ENCODE data around the gene CDK5RAP3.

CDK5RAP3 gene

GRCh38 chr17:48023400-48024148 is 52.7 kb downstream of the CDK5RAP3 start (continued):
- peak; percentile 89 for TF ChIP-seq SCRT2 (tag by site-specific recombination; IDR thresholded peaks at IDR 0.05)
- peak; percentile 87 for TF ChIP-seq ZBTB20 (tag by site-specific recombination; IDR thresholded peaks at IDR 0.05)
- peak; percentile 50; the same call in 1 of the 2 replicates for TF ChIP-seq ZNF24 (tag by site-specific recombination; IDR thresholded peaks at IDR 0.05)
- peak; percentile 90 for TF ChIP-seq GLIS2 (tag by site-specific recombination; IDR thresholded peaks at IDR 0.05)
- no peak for TF ChIP-seq ZNF791 (tag by site-specific recombination; IDR thresholded peaks at IDR 0.05)
- TF ChIP-seq KLF10 (tag by site-specific recombination; IDR thresholded peaks at IDR 0.05) = peak; percentile 83
- TF ChIP-seq ZNF449 (tag by site-specific recombination; IDR thresholded peaks at IDR 0.05) = peak; percentile 84
- peak; percentile 63; the same call in 1 of the 2 replicates for TF ChIP-seq ZNF501 (tag by site-specific recombination; IDR thresholded peaks at IDR 0.05)
- TF ChIP-seq KLF17 (tag by site-specific recombination; IDR thresholded peaks at IDR 0.05) = 0 out of 2 replicates have a peak, but pooled peaks have one; percentile 35
- TF ChIP-seq YY1 (tag by site-specific recombination; IDR thresholded peaks at IDR 0.05) = no peak; the same call in 1 of the 2 replicates
- peak; percentile 61 for TF ChIP-seq BCL11A (tag by site-specific recombination; IDR thresholded peaks at IDR 0.05; ENCODE audit: low read depth)
- TF ChIP-seq ZNF416 (tag by site-specific recombination; IDR thresholded peaks at IDR 0.05) = no peak
- TF ChIP-seq PRDM2 (tag by site-specific recombination; IDR thresholded peaks at IDR 0.05; ENCODE audit: borderline replicate concordance) = no peak
- TF ChIP-seq ZNF341 (tag by site-specific recombination; IDR thresholded peaks at IDR 0.05; ENCODE audit: low read depth) = peak; percentile 92
- no peak for TF ChIP-seq ZNF211 (tag by site-specific recombination; IDR thresholded peaks at IDR 0.05; ENCODE audit: low read depth)
- TF ChIP-seq GLI4 (tag by site-specific recombination; IDR thresholded peaks at IDR 0.05) = no peak
- TF ChIP-seq ZXDB (tag by site-specific recombination; IDR thresholded peaks at IDR 0.05) = peak; percentile 59
- no peak for TF ChIP-seq ZNF394 (tag by site-specific recombination; IDR thresholded peaks at IDR 0.05; ENCODE audit: borderline replicate concordance)
- peak; percentile 43; the same call in 1 of the 2 replicates for TF ChIP-seq ZNF2 (tag by site-specific recombination; IDR thresholded peaks at IDR 0.05)
- TF ChIP-seq MYNN (tag by site-specific recombination; IDR thresholded peaks at IDR 0.05; ENCODE audit: borderline replicate concordance) = peak; percentile 27; the same call in 1 of the 2 replicates
- no peak for TF ChIP-seq ZNF623 (tag by site-specific recombination; IDR thresholded peaks at IDR 0.05)
- no peak for TF ChIP-seq ZBTB6 (tag by site-specific recombination; IDR thresholded peaks at IDR 0.05)
- TF ChIP-seq ZIC2 (tag by site-specific recombination; IDR thresholded peaks at IDR 0.05) = peak; percentile 61
- TF ChIP-seq ZBTB1 (tag by site-specific recombination; IDR thresholded peaks at IDR 0.05) = 0 out of 2 replicates have a peak, but pooled peaks have one; percentile 24
- no peak for TF ChIP-seq ZNF223 (tag by site-specific recombination; IDR thresholded peaks at IDR 0.05)
- TF ChIP-seq ZNF473 (tag by site-specific recombination; IDR thresholded peaks at IDR 0.05) = no peak
- peak; percentile 57; the same call in 1 of the 2 replicates for TF ChIP-seq ZNF843 (tag by site-specific recombination; IDR thresholded peaks at IDR 0.05)
- TF ChIP-seq ZNF692 (tag by site-specific recombination; IDR thresholded peaks at IDR 0.05) = peak; percentile 18
